Measurements from ENCODE around the gene KPNB1.
"Not testable (repeated sequence)": the region's sequence is repeated elsewhere in the genome, so short reads cannot be mapped to it uniquely, and the experiment has no call there.

Gene KPNB1

DNA sequence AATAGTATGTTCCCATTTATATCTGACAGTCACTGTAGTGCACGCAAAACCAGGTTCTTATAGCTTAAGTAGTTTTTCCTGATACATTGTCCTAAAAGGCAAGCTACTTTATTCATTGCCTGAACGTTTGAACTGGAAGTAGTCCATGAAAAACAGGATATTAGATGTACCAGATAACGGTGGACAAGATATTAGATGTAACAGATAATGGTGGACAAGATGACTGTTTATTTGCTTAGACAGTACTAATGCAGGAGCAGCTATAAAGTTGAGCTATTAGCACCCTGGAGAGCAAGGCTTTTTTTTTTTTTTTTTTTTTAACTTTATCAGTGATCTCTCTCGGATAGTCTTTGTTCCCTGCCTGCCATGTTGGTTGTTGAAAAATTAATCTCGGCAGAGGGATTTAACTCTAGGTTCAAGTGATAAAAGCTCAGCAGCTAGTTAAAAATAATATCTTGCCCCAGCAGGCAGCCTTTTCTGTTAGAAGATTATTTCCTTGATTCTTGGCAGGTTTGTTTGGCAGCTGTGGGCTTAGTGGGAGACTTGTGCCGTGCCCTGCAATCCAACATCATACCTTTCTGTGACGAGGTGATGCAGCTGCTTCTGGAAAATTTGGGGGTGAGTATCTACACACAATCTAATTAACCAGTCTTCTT is 26.9 kb downstream of the KPNB1 start:
- DNase-seq (ENCODE audit: low read depth) = no peak

DNA sequence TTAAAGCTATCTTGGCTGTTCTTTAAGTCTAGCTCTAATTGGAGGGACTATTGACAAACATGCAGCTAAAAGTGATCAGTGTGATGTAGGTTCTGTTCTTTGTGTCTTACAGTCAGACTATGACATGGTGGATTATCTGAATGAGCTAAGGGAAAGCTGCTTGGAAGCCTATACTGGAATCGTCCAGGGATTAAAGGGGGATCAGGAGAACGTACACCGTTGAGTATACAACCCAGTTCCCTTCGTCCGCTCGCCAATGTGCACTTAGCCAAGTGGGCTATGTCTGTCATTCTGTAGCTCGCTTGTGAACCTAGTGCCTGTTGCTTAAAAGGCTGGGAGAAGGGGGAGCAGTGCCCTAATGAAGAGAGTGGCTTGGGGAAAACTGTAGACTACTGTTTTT is 28.5 kb downstream of the KPNB1 start:
- no peak for DNase-seq (ENCODE audit: low read depth)

DNA sequence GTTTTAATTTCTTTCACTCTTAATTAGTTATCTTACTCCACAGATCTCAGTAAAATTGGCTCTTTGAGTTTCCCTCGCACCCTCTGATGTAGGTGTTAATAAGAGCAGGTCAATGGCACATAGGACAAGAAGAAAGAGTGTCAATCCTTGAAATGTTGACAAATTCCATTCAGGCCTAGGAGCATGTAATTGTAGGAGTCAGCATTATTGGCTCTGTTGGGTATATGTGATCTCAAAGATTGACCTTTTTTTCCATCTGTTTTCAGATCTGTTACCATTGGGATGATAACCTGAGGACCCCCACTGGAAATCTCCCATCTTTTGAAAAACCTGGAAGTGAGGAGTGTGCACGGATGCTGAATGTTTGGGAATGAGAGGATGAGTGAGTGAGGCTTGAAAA is 32.4 kb downstream of the KPNB1 start:
- no peak for DNase-seq (ENCODE audit: low read depth)

DNA sequence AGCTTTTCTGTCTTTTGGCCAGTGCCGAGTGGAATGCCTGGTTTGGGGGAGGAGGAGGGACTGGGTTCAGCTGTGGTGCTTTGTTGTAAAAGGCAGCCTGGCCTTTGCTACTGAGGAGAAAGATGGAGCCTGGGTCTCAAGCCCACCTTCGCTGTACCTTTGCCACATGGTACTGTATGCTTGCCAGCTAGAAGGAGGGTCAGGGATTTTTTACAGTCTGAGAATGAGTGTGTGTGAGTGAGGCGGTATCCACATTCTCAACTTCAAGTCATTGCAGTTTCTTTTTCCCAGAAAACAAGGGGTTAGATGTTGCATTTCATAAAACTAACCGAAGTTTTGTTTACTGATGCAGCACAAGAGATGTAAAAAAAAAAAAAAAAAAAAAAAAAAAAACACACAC is 33.0 kb downstream of the KPNB1 start:
- not testable (repeated sequence) for DNase-seq (ENCODE audit: low read depth)

DNA sequence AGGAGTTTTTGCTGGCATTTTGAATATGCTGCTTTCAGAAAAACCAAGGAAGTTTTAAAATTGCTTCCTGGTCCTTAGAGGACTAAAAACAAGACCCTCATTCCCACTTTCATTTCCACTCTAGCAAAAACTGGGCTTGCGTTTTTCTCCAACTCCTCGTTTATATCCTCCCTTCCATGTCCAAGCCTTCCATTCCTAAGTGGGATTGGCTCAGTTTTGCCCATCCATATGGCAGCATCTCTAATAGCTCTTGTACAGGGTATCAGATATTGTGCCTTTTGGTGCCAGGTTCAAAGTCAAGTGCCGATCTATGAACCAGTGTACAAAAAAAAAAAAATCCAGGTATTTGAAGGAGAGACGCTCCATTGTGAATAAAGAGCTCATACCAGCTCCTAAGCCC is 34.3 kb downstream of the KPNB1 start:
- DNase-seq (ENCODE audit: low read depth) = no peak

DNA sequence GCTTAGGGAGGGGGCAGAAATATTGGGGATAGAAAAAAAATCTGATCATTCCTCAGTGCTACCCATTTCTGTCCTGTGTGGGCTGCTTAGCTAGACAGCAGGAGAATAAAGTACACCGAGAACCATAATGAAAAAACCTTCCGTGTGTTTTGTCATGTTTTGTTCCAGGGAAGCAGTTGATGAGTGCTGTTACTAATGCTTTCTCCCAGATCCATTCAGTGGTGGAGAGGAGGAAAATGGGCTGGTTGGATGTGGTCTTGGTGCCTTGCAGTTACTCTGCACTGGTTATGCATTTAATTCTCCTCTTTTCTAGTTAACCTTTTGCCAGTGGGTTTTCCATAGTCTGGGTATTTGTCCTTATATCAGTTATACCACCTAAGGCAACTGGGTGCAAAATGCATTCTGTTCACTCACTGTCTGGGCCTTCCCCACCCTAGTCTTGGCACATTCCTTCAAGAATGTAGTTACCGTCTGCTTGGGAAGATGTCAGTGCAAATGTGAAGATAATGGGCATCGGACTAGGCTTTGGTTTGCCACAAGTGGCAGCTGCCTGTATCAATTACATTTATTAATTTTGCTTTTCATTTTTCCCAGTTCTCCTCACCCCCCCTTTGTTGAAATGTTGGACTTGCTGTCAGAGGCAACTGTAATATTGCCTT is 34.9 kb downstream of the KPNB1 start:
- no peak for DNase-seq (ENCODE audit: low read depth)

DNA sequence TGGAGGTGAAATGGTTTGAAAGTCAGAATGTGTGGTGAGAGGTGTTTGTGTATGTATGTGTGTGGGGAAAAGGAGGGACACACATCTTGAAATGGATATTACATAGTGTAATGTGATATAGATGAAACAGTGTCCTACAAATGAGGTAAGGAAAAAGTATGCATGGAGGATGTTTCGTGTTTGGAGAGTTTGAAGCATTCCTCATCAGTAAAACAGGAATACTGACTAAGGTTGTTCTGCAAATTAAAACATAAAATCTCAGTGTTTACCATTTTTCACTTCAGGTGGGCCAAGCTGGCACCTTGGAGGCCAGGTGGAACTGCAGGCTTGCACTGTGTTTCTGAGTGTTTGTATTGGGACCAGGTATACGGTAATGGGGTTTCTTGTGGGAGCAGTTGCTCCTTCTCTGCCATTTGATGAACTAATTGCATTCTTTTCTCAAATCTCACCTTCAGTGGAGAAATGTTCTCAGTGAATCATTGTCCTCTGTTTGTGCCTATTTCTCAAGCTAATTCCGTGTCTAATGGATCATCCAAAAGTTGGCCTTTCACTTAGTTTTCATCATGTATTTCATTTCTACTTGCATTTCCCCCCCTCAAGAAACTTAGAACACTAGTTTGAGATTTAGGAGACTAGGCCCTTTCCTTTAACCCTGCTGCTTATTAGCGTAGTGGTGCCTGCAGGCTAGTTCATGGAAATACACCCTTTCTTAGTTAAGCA is 36.0 kb downstream of the KPNB1 start:
- DNase-seq (ENCODE audit: low read depth) = no peak

DNA sequence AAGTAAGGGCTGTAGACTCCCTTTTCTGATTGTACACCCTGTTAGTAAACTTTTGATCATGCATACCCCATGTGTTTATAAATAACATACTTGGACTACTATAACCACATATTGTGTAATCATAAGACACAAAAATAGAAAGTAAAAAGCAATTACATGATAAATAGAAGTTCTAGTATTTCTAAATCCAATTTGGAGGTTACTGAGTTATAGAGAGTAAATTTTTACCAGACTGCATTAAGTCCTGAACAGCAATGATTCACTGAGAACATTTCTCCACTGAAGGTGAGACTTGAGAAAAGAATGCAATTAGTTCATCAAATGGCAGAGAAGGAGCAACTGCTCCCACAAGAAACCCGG is 36.5 kb downstream of the KPNB1 start:
- DNase-seq (ENCODE audit: low read depth) = no peak

DNA sequence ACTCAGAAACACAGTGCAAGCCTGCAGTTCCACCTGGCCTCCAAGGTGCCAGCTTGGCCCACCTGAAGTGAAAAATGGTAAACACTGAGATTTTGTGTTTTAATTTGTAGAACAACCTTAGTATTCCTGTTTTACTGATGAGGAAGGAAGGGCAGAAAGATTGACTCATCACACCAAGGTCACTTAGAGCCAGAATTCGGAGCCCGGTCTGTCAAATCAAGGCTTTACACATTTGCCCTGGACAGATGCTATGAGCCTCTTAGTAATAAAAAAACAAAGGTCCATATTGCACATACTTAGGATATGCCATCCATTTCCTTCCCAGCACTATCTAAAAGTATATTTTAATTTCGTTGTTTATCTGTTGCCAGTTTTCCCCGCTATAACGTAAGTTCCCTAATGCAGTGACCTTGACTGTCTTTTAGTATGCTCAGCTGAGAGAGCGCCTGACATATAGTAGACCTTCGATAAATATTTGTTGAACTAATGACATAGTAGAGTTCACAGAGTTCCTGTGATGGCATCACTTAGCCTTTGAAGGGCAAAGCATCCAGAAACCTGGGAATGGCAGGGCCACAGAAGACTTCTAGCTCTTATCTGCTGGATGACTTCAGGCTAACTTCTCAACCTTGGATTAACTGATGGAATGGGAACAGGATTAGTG is 37.1 kb downstream of the KPNB1 start:
- DNase-seq (ENCODE audit: low read depth) = no peak

DNA sequence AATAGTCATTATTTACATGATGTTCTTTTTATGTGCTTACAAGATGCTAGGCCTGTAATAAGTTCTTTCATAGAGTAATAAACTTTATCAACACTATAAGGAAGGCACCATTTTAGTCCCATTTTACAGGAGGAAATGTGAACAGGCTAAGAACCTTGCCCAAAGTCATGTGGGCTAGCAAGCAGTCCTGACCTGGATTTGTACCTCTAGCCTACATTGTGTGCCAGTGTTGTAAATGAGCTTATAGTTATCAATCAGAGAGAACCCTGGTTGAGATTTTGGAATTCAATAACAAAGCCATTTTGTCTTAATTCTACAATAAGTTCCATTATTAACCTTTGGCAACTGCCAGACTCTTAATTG is 37.6 kb downstream of the KPNB1 start:
- no peak for DNase-seq (ENCODE audit: low read depth)

DNA sequence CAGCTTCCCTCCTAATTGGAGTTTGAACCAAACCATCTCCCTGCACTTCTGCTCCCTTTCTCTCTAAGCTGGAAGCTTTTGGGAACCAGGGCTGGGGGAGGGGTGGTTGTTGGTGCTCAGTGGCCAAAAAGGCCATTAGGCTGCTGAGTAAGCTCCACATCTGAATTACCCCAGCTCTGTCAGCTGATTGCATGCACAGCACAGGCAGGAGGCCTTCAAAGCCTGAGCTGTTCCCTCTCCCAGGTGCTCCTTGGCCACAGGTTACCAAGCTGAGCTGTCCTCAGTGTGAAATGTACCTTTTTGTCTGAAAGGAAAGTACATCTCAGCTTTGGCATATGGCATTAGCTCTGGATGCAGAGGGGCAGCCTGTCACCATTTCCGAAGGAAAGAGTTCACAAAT is 38.0 kb downstream of the KPNB1 start:
- DNase-seq (ENCODE audit: low read depth) = no peak

DNA sequence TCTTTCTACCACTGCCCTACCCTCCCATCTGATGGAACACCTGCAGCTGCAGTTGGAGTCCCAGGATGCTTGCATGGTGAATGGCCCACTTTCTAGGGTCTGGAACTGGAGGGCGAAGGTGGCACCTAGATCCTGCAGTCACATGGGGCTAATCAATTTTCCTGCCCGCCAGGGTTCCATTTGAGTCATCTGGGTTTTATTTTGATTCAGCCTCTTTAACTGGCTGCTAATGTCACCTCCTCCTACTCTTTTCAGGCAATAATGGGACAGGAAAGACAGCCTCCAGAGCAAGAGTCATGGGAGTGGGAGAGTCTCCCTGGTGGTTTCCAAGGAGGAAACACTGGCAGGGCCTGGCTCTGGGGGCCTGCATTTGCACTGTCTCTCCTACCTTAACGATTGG is 40.4 kb downstream of the KPNB1 start:
- DNase-seq (ENCODE audit: low read depth) = no peak

DNA sequence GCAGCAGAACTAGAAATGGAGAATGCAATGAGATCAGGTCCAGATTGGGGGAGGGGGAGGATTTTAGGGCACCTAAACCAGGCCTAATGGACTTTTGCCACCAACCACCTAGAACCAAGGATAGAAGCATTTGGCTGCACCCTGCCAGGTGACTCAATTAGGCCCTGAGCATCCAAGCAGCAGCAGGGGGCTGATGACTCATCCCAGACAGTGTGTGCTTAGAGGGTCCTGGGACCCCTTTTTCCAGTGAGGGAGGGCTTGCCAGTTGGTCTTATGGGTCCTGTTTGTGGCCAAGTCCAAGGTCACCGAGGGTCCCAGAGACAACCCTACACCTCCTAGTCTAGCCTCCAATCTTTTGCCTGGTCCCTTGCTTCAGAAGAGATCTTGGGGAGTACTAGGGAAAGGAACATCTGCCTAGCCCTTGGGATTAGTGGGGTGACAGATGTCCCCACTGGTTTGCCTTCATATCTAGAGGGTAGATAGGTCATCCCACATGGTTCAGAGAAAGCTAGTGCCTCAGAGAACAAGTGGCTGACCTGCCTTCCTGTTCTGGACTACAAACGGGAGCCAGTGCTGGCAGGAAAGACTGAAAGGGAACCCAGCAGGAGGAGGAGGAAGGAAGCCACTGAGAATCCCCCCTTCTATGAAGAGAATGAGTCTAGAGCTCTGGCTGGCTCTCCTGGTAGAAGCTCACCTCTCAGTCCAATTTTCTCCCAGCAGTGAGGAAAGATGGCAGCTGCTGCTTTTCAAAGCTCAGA is 42.6 kb downstream of the KPNB1 start:
- no peak for DNase-seq (ENCODE audit: low read depth)

DNA sequence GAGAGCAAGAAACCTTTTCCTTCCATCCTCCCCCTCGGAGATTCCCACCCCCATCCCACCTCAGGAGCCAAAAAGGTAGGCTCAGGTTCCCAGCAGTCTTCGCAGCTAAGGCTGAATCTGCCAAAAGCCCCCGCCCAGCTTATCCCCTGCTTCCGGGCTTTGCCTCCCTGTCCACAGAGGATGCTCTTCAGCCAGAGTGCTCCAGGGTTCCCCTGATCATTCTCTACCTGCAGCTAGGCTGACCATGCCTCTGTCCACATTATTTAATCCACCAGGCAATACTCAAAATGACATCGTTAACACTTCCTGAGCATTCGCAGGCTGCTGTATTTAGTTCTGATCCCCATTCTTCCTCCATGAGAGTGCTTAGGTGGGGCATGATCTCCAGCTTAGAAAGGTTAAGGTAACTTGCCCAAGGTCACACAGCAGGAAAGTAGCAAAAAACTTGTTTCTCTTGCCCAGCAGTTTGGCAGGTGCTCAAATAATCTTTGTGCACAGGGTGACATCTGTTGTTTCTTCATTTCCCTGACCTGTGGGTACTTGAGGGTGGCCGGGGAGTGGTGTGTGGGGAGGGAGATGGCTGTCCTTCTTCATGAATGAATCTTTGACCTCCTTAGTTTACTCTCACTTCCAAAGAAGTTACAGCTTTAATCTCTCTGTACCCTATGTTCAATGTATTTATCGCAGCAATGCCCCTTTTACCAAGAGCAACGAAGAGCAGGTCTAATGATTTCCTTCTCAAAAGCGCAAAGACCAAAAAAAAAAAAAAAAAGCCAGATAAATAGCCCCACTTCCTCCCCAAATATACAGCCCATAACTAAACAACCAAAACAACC is 43.4 kb downstream of the KPNB1 start:
- DNase-seq (ENCODE audit: low read depth) = no peak

DNA sequence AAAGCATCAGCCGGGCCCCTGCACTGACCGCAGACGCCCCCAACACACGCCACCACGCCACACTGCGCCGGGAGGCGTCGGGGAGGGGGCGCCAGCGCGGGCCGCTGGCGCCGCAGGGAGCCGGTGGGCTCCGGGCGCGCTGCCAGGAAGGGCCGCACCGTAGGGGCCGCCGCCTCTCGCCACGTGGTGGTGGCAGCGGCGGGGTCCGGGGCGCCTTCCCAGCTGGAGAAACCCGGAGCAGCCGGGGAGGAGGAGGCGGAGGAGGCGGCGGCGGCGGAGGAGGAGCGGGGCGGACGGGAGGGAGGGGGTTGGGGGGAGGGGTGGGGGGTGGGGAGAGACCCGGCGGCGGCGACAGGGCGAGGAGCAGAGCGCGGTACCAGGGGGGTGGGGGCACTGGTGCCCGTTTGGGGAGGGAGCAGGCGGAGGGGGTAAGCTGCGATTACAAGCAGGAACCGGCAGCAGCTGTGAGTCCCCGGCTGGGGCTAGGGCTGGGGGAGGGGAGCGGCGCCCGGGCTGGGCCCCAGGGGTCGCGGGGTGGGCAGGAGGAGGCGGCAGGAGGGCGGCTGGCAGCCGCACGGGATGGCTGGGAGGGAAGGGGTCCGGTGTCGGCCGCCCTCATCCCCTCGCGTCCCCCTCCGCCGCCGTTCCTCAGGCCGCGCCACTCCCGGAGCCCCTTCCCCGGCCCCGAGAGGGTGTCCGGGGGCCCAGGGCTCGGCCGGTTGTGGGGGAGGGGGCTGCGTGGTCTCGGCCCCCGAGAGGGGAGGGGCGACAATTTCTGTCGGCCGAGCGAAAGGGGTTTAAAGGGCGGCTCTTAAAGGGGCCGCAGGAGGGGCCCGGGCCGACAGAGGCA is 44.2 kb downstream of the KPNB1 start, which contains the start of gene TBKBP1:
TSS of gene TBKBP1 (plus strand) at position 431 of the 850 bp plus-strand sequence. CDS start 1,952 bp downstream, outside the sequence.
- no peak for DNase-seq (ENCODE audit: low read depth)

DNA sequence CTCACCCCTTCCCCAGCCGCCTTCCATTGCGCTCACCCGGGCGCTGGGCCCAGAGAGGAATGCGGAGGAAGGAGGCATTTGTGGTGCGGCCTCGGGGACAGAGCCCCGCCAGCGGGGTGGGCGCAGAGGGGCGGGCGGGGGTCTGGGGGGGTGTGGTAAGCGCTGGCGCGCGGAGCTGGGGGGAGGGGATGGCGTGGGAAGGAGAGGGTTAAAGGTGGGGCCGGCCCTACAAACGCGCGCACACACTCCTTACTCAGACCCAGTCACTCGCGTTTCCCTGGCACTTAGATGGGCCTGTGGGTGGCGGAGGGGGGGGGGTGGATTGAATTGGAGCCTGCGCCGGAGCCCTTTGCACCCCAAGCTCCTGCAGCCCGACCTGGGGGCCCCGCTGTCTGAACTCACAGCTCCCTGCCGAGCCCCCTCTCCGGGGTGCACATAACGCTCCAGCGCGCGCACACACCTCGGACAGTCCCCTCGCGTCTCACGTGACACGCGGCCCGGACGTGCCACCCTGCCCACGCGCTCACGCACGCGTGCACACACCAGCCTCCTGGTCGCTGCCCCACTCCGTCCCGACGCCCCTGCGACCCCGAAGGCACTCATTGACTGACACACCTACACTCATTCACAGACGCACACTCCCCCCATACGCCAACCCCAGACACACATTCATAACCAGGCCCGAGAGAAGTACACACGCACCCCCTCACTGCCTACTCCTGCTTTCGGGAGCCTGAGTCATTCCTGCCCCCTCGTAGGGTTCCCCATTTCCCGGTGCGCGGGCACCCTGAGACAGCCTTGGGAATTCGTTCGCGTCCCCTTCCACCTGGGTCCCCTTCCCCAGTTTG is 45.1 kb downstream of the KPNB1 start:
- DNase-seq (ENCODE audit: low read depth) = no peak

DNA sequence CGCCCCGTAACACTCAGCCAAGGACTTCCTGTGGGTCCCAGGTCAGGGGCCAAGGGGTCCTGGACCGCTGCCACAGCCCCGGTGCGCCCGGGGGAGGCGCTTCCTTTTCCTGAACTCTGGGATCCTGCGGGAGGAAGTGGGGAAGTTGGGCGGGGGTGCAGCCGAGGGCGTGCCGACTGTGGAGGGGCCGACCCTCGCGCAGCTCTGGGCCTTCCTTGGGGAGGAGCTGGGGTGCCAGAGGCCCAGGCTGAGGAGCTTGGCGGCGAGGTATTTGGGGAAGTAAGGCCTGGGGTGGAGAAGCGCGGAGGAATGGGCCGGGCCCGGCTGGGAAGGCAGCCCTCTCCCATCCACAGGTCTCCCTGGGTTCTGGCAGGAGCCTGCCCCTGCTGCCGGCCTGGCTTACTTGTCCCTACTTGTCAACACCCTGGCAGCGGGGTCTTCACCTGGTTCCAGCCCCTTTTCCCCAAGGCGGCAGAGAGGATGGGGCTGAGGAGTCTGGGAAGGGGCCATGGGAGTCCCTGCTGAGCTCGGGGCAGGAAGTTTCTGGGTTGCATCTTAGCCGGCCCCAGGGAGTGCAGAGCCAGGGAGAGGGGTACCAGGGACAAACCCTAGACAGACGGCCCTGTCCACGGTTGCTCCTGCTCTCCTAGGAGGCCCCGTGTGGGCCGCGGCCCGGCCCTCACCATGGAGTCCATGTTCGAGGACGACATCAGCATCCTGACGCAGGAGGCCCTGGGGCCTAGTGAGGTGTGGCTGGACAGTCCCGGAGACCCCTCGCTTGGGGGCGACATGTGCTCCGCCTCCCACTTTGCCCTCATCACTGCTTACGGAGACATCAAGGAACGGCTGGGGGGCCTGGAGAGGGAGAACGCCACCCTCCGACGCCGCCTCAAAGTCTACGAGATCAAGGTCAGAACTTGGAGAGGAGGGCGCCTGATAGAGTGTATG is 46.0 kb downstream of the KPNB1 start:
- DNase-seq (ENCODE audit: low read depth) = no peak
